Stimulated activated CD4-positive, alpha-beta T cell treated with anti-CD3 and anti-CD28 coated beads, Interleukin-12 subunit alpha, Interleukin-12 subunit beta, amount 100 ng/mL, for 24 hours (primary cell): Measurements from ENCODE around the gene MYEOV.

Experiments
- DNase-seq, 2 experiments: peaks; one replicate each; pipeline ENCODE4 v3.0.0-alpha.2; 2020; ENCODE audit warnings: low read depth in 2 of 2

MYEOV gene

GRCh38 chr11:69317401-69318092 is 23.6 kb downstream of the MYEOV start:
- no peak for DNase-seq

GRCh38 chr11:69318093-69318420 is 24.1 kb downstream of the MYEOV start:
- DNase-seq: no peak

GRCh38 chr11:69319255-69320106 is 25.5 kb downstream of the MYEOV start:
- no peak for DNase-seq

GRCh38 chr11:69320326-69320725 is 26.4 kb downstream of the MYEOV start:
- no peak for DNase-seq

- DNase-seq: no peak
These were observed 27.1 kb downstream of the MYEOV start for GRCh38 chr11:69320756-69321741.

GRCh38 chr11:69321877-69322361 is 28.0 kb downstream of the MYEOV start:
- DNase-seq: no peak

- DNase-seq: no peak
These were observed 31.5 kb downstream of the MYEOV start for GRCh38 chr11:69325446-69325845.

- DNase-seq: no peak
These were observed 32.8 kb downstream of the MYEOV start for GRCh38 chr11:69326622-69327219.

GRCh38 chr11:69327741-69328191 is 33.8 kb downstream of the MYEOV start:
- DNase-seq: no peak

- DNase-seq: no peak
These were observed 34.3 kb downstream of the MYEOV start for GRCh38 chr11:69328231-69328630.

GRCh38 chr11:69329581-69329980 is 35.6 kb downstream of the MYEOV start:
- DNase-seq: no peak

- no peak for DNase-seq
These were observed 36.4 kb downstream of the MYEOV start for GRCh38 chr11:69330330-69330729.

GRCh38 chr11:69333149-69333710 is 39.3 kb downstream of the MYEOV start:
- no peak for DNase-seq

GRCh38 chr11:69333879-69334278 is 39.9 kb downstream of the MYEOV start:
- no peak for DNase-seq

GRCh38 chr11:69335007-69335780 is 41.2 kb downstream of the MYEOV start:
- DNase-seq: no peak

GRCh38 chr11:69335781-69336405 is 41.9 kb downstream of the MYEOV start:
- DNase-seq: no peak

GRCh38 chr11:69337211-69337721 is 43.3 kb downstream of the MYEOV start:
- DNase-seq: peak; percentile 18 to 33

- DNase-seq: no peak
These were observed 45.2 kb downstream of the MYEOV start for GRCh38 chr11:69339041-69339733.

- no peak for DNase-seq
These were observed 46.1 kb downstream of the MYEOV start for GRCh38 chr11:69339983-69340565.
